ENCODE data around the gene CWH43.

DNA sequence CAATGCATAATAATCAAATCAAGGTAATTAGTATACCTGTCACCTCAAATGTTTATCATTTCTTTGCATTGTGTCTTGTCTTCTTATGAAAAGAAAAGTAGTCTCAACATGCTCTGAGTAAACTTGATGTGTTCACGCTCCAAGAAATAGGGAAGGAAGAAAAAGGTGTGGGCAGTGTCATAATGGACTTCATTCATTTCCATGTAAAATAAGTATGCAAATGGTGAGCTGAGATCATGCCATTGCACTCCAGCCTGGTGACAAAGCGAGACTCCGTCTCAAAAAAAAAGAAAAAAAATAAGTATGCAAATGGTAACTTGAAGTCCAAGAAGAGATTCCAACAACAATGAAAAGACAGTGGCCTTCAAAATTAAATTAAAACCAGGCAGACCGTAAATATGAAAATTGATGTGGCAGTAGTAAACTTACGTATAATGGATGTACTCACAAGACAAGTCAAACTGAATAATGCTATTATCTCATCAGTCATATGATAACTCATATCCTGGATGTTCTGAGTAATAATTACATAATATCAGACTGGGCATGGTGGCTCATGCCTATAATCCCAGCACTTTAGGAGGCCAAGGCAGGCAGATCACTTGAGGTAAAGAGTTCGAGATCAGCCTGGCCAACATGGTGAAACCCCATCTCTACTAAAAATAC lies 6.0 kb upstream of the CWH43 start:
- TF ChIP-seq CTCF (IDR thresholded peaks at IDR 0.05; ENCODE audit: low read length) (no peak), EZH2 (optimal IDR thresholded peaks at IDR 0.05; ENCODE audit: low read depth, low read length) (no peak)

All from MM.1S (cell line).